Hepatic stellate cell (primary cell): ENCODE results near the gene ADCY6.
A peak's percentile ranks its signal among the peaks of the same experiment; 100 is the strongest.
"Not testable (repeated sequence)": the region's sequence is repeated elsewhere in the genome, so short reads cannot be mapped to it uniquely, and the experiment has no call there.

Experiments used
- DNase-seq: peaks from one replicate; pipeline ENCODE4 v3.0.0; 2011; ENCODE audit warnings: low spot score

ADCY6 gene

DNA sequence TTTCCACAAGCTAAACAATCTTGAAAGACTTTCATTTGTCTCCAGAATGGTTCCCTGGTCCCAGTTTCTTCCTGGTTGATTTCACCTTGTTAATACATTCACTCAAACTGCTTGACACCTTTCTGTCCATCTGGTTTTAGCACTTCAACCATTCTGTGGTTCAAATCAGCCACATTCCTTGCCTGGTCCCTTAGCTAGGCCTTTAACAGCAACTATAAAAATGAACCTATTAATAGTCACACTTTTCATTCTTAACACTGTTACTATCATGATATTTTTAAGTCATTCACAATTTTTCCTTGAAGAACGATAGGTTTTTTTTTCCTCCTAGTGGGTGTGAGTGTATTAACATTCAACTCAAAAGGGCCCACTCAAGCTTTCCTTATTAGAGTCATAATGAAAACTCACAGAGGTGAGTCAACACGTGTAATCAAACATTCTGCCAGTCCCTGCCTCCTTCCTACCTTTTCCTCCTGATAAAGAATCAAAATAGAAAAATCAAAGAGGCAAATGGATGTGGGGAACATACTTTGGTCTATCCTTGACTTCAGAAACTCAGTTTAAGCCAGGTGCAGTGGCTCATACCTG is 38.0 kb downstream of the ADCY6 start:
- DNase-seq: no peak

DNA sequence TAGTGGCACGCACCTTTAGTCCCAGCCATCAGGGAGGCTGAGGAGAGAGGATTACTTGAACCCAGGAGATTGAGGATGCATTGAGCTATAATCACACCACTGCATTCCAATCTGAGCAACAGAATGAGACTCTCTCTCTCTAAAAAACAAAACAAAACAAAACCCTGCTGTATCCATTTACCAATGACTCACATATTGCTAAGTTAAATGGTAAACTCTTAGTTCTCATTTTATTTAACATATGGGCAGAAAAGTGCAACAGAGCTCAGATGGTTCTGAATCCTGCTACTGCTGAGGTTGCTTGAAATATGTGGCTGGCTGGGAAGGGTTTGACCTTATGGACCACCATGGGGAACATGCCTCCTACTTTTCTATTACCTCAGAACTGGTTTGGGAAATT is 38.7 kb downstream of the ADCY6 start:
- DNase-seq: no peak

DNA sequence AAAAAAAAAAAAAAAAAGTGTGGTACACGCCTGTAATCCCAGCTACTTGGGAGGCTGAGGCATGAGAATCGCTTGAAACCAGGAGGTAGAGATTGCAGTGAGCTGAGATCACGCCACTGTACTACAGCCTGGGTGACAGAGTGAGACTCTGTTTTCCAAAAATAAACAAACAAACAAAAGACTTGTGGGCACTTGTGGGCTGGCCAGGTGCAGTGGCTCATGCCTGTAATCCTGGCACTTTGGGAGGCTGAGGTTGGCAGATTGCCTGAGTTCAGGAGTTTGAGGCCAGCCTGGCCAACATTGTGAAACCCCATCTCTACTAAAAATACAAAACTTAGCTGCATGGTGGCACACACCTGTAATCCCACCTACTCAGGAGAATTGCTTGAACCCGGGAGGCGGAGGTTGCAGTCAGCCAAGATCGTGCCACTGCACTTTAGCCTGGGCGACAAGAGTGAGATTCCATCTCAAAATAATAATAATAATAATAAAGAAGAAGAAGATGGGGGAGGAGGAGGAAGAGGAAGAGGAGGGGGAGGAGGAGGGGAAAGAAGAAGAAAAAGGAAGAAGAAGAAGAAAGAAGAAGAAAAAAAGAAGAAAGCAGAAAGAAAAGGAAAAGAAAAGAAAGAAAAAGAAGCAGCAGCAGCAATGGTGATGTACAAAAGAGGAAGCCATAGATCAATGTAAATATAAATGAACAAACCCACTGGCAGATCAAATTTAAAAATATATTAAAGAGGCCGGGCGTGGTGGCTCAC is 44.5 kb downstream of the ADCY6 start:
- DNase-seq: no peak

- DNase-seq: no peak
These were observed 49.1 kb downstream of the ADCY6 start for GRCh38 chr12:48739618-48740269.

GRCh38 chr12:48736456-48736855 is 52.4 kb downstream of the ADCY6 start:
- DNase-seq: no peak

- DNase-seq: no peak
These were observed 60.1 kb downstream of the ADCY6 start for GRCh38 chr12:48728807-48729206.

- DNase-seq: not testable (repeated sequence)
These were observed 68.2 kb downstream of the ADCY6 start for GRCh38 chr12:48720737-48721136.

DNA sequence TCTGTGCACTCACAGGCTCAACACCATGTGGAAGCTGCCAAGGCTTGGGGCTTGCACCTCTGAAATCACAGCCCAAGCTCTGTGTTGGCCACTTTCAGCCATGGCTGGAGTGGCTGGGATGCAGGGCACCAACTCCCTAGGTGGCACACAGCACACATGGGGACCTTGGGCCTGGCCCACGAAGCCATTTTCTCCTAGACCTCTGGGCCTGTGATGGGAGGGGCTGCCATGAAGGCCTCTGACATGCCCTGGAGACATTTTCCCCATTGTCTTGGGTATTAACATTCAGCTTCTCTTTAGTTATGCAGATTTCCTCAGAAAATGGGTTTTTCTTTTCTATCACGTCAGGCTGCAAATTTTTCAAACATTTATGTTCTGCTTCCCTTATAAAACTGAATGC is 68.7 kb downstream of the ADCY6 start:
- DNase-seq: not testable (repeated sequence)

GRCh38 chr12:48719002-48719401 is 69.9 kb downstream of the ADCY6 start:
- DNase-seq: not testable (repeated sequence)

DNA sequence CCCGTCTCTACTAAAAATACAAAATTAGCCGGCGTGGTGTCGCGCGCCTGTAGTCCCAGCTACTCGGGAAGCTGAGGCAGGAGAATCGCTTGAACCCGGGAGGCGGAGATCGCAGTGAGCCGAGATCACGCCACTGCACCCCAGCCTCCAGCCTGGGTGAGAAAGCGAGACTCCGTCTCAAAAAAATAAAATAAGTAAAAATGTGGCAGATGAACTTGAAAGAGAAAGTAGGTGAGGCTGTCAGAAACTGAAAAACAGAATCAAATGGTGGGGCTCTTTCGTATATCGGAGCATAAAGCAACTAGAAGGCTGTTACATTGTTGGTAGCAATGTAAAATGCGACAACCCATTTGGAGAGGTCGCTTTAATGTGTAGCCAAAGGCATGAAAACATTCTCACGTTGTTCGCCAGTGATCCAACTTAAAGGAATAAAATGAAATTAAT is 71.6 kb downstream of the ADCY6 start:
- DNase-seq: no peak

DNA sequence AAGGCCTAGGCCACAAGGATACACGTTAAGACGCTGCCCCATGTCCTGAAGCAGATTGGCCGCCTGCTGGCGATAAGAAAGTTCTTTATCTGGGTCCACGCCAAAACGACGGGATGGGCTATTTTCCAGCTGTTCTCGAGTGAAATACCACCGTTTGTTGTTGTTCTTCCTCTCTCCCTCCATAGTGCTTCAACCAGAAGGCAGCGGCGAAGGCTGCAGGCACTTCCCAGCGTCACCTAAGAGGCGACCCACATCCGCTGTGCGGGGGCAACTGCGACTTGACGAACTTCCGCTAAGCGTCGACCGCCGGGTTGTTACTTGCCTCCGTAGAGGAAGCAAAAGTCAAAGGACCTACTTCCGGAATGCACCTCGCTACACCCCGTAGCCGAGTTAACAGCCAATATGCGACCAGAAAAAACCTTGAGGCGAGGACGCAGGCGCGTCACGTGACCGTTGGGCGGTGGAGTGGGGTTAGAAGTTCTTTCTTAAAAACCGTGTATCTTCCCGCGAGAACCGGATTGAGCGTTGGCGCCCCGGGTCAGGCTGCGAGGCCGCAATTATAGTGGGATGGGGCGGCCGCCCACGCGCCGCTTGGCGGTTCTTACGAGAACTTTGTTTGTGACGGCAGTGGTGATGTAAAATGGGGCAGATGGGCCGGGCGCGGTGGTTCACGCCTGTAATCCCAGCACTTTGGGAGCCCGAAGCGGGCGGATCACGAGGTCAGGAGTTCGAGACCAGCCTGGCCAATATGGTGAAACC is 72.2 kb downstream of the ADCY6 start, which contains the start of gene CCNT1:
Gene CCNT1 (minus strand): TSS at position 215 of the 759 bp plus-strand sequence. CDS start 32 bp downstream, at position 183.
- peak; percentile 100 for DNase-seq
